ENCODE data around the gene OR9G1. TPM values are rescaled to one million over a fixed set of nuclear protein-coding genes. Genes with fewer than 3 reads are reported as not detected.

OR9G1 gene
- total RNA-seq, 1 donor from 2014 or later = not detected

- Mint-ChIP-seq H3K36me3 (ENCODE audit: low read depth) (no peaks in the 10 kb centered on the region), H3K27ac (no peak overlapping the region), H3K4me1 (no peaks in the 10 kb centered on the region), H3K9me3 (no peaks in the 10 kb centered on the region), H3K27me3 (no peaks in the 10 kb centered on the region), H3K4me3 (no peak overlapping the region)
- no peak for DNase-seq
- intact Hi-C loops (cut with micrococcal nuclease) = no loop called here
Measured at GRCh38 chr11:56740107-56740506, 41.2 kb downstream of the OR9G1 start.

GRCh38 chr11:56740886-56741285 lies 42.0 kb downstream of the OR9G1 start:
- Mint-ChIP-seq H3K4me3 (no peak overlapping the region), H3K4me1 (no peaks in the 10 kb centered on the region), H3K27me3 (no peaks in the 10 kb centered on the region), H3K36me3 (ENCODE audit: low read depth) (no peaks in the 10 kb centered on the region), H3K9me3 (no peaks in the 10 kb centered on the region), H3K27ac (no peak overlapping the region)
- no peak for DNase-seq
- intact Hi-C loops (cut with micrococcal nuclease) = no loop called here

GRCh38 chr11:56748597-56748996 lies 49.7 kb downstream of the OR9G1 start, which contains the start of gene OR9G4:
OR9G4 (minus strand) TSS chr11:56748697; CDS start chr11:56743766, 4,931 bp downstream.
- H3K4me1 Mint-ChIP-seq = no peaks in the 10 kb centered on the region
- H3K9me3 Mint-ChIP-seq = peaks cover 4% of the 10 kb centered on the region
- no peak within 1 kb of the TSS for H3K4me3 Mint-ChIP-seq
- no peak for DNase-seq
- H3K36me3 Mint-ChIP-seq (ENCODE audit: low read depth) = no peaks in the 10 kb centered on the region
- no peak within 1 kb of the TSS for H3K27ac Mint-ChIP-seq
- H3K27me3 Mint-ChIP-seq = no peaks in the 10 kb centered on the region
- intact Hi-C loops (cut with micrococcal nuclease) = no loop called here

GRCh38 chr11:56750190-56750589 lies 51.3 kb downstream of the OR9G1 start:
- Mint-ChIP-seq H3K4me3 (no peak overlapping the region), H3K9me3 (peaks cover 4% of the 10 kb centered on the region), H3K36me3 (ENCODE audit: low read depth) (no peaks in the 10 kb centered on the region), H3K27me3 (no peaks in the 10 kb centered on the region), H3K27ac (no peak overlapping the region), H3K4me1 (no peaks in the 10 kb centered on the region)
- intact Hi-C loops (cut with micrococcal nuclease) = no loop called here
- no peak for DNase-seq

- Mint-ChIP-seq H3K4me3 (no peak overlapping the region), H3K36me3 (ENCODE audit: low read depth) (no peaks in the 10 kb centered on the region), H3K9me3 (peaks cover 4% of the 10 kb centered on the region), H3K4me1 (no peaks in the 10 kb centered on the region), H3K27ac (no peak overlapping the region), H3K27me3 (no peaks in the 10 kb centered on the region)
- no peak for DNase-seq
- intact Hi-C loops (cut with micrococcal nuclease) = no loop called here
Measured at GRCh38 chr11:56751480-56751879, 52.6 kb downstream of the OR9G1 start.

Other genes starting within 250 kb of the OR9G1 start
- not detected in 2 replicates for gene OR5M3, start 225.7 kb upstream of the OR9G1 start, total RNA-seq
- gene OR5M8, start 207.7 kb upstream of the OR9G1 start, total RNA-seq = not detected in 2 replicates
- gene OR5M11, start 155.8 kb upstream of the OR9G1 start, total RNA-seq = not detected in 2 replicates
- gene OR5M10, start 121.4 kb upstream of the OR9G1 start, total RNA-seq = not detected in 2 replicates
- gene OR5M1, start 84.2 kb upstream of the OR9G1 start, total RNA-seq = not detected in 2 replicates
- not detected in 2 replicates for gene OR5AP2, start 56.7 kb upstream of the OR9G1 start, total RNA-seq
- not detected in 2 replicates for gene OR5AR1, start 35.4 kb upstream of the OR9G1 start, total RNA-seq
- gene OR9G4, start 49.6 kb downstream of the OR9G1 start, total RNA-seq = not detected in 2 replicates

Data from activated CD4-positive, alpha-beta T cell treated with anti-CD3 and anti-CD28 coated beads, Interleukin-2, amount 10 ng/mL, durations not matched to agents 24 days and 14 days (primary cell).